Breast epithelium (tissue), 4 donors: ENCODE measurements around the gene CTSW. TPM values are rescaled to one million over a fixed set of nuclear protein-coding genes. Genes with fewer than 3 reads are reported as not detected.

Source experiments
- DNase-seq, 2 donors: peaks; one replicate each; pipeline ENCODE4 v3.0.0-alpha.2; 2019; ENCODE audit warnings: low spot score in 2 of 2
- H3K27ac ChIP-seq, 2 donors: fragments of 200-600 bp; sonication (generic) in 1 of 2; one replicate each; pipeline ENCODE4 v1.5.1; 2016 to 2019; ENCODE audit warnings: mild to moderate bottlenecking in 1 of 2
- H3K27me3 ChIP-seq, 2 donors: fragments of 200-600 bp; sonication (generic) in 1 of 2; one replicate each; pipeline versions ENCODE4 v1.5.1 to v1.6.0; 2017 to 2019; ENCODE audit warnings: control low read depth in 1 of 2, mild to moderate bottlenecking in 1 of 2
- H3K36me3 ChIP-seq: fragments of 200-600 bp; one replicate; pipeline ENCODE4 v1.5.1; 2019
- H3K4me1 ChIP-seq, 2 donors: fragments of 200-600 bp; sonication (generic); one replicate each; pipeline ENCODE4 v1.5.1; 2016 to 2019; ENCODE audit warnings: control low read depth in 1 of 2
- H3K4me3 ChIP-seq, 3 donors: fragments of 200-600 bp; sonication (generic); 1 replicate in 2 of 3; 2 replicates in 1 of 3; pipeline ENCODE4 v1.5.1; 2016 to 2019; ENCODE audit warnings: mild to moderate bottlenecking in 3 of 3, moderate library complexity in 2 of 3
- H3K9me3 ChIP-seq, 2 donors: fragments of 200-600 bp; sonication (generic) in 1 of 2; one replicate each; pipeline ENCODE4 v1.5.1; 2016 to 2019; ENCODE audit warnings: control low read depth in 1 of 2
- POLR2A ChIP-seq: fragments of 450-650 bp; IDR thresholded peaks from one replicate; pipeline ENCODE4 v1.6.1; 2016; ENCODE audit warnings: antibody characterized with exemption, mild to moderate bottlenecking, moderate library complexity
- POLR2AphosphoS5 ChIP-seq, 3 donors: sonication (generic); formaldehyde crosslinking; IDR thresholded peaks; one replicate each; pipeline ENCODE4 v1.6.1; 2017; ENCODE audit warnings: antibody characterized with exemption in 3 of 3
- intact Hi-C: fragments of 100-400 bp; cut with DNase I; formaldehyde crosslinking; loops from one replicate; pipeline ENCODE4 v1.15.1; 2023; ENCODE audit warnings: low total_unique reads
- total RNA-seq, 3 donors: library from RNA; depleted of rRNA; stranded (reverse); fragments of >200 nt; gene quantifications; one replicate each; pipeline ENCODE4 v1.1.0, GENCODE V29; 2016
- TF ChIP-seq, protein P1 (sequence below), 3 donors: fragments of 450-650 bp; IDR thresholded peaks; one replicate each; pipeline ENCODE4 v1.5.1; 2016 to 2017; ENCODE audit warnings: antibody characterized with exemption in 3 of 3, mild to moderate bottlenecking in 3 of 3, moderate library complexity in 3 of 3

The CTSW gene
- total RNA-seq, 3 donors from 2014 or later: 1.6 to 4.0 (median 1.9) TPM

DNA sequence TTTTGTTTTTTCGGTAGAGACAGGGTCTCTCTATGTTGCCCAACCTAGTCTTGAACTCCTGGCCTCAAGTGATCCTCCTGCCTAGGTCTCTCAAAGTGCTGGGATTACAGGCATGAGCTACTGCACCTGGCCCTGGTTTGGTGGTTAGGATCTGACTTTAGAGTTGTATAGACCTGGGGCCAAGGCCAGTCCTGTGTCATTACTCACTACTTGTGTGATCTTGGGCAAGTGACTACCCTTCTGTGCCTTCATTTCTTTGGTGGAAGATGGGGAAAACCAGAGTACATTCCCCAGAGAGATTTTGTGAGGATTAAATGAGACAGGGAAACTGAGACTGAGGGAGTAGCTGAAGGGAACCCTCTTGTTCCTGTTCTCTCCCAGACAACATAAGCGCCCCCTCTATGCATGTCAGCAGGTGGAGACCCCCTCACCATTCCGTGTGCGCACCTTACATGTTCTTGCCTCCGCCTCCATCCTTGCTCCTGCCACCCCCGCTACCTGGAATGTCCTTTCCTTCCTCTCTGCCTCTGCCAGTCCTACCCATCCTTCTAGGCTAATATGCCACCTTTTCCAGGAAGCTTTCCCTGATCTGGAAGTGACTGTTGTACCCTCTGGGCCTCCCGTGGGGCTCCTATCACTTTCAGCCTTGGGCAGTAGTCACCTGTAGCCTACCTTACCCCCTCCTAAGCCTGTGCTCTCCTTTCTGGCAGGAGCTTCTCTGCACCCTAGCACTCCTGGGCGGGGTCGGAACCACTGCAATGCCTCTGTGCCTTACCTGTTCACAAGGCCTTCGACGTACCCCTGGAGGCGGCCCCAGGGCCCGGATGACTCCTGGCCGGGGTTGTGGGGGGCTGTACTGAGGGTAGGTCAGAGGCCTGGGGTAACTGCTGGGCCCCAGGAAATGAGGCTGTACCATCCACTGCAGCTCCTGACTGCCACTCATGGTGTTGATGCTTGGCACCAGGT is 16.7 kb downstream of the CTSW start:
- DNase-seq: no peak
- Histone ChIP-seq H3K27me3 (peaks cover 0 to 8% of the 10 kb centered on the region in 2 donors), H3K36me3 (no peaks in the 10 kb centered on the region), H3K27ac (no peak overlapping the region), H3K4me1 (peaks cover 11 to 17% of the 10 kb centered on the region in 2 donors), H3K4me3 (no peak overlapping the region), H3K9me3 (no peaks in the 10 kb centered on the region)
- TF ChIP-seq POLR2A: no peak
- TF ChIP-seq, protein P1, sequence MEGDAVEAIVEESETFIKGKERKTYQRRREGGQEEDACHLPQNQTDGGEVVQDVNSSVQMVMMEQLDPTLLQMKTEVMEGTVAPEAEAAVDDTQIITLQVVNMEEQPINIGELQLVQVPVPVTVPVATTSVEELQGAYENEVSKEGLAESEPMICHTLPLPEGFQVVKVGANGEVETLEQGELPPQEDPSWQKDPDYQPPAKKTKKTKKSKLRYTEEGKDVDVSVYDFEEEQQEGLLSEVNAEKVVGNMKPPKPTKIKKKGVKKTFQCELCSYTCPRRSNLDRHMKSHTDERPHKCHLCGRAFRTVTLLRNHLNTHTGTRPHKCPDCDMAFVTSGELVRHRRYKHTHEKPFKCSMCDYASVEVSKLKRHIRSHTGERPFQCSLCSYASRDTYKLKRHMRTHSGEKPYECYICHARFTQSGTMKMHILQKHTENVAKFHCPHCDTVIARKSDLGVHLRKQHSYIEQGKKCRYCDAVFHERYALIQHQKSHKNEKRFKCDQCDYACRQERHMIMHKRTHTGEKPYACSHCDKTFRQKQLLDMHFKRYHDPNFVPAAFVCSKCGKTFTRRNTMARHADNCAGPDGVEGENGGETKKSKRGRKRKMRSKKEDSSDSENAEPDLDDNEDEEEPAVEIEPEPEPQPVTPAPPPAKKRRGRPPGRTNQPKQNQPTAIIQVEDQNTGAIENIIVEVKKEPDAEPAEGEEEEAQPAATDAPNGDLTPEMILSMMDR (IDR thresholded peaks at IDR 0.05): no peak
- intact Hi-C loops: no loop called here

DNA sequence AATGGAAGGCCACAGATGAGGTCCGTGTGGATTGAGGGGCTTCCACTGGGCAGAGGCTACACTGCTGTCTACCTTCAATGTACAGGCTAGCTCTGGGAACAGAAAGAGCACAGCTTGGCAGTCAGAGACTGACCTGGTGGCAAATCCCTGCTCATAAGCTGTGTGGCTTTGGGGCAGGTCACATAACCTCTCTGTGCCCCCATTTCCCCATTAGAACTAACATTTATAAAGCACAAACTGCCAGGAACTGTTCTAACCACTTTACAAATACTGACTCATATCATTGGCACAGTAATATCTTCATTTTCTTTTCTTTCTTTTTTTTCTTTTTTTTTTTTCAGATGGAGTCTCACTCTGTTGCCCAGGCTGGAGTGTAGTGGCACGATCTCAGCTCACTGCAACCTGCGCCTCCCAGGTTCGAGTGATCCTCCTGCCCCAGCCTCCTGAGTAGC is 17.4 kb downstream of the CTSW start:
- Histone ChIP-seq H3K36me3 (no peaks in the 10 kb centered on the region), H3K4me3 (no peak overlapping the region), H3K4me1 (peaks cover 4 to 15% of the 10 kb centered on the region in 2 donors), H3K9me3 (no peaks in the 10 kb centered on the region), H3K27ac (no peak overlapping the region), H3K27me3 (peaks cover 0 to 8% of the 10 kb centered on the region in 2 donors)
- intact Hi-C loops: no loop called here
- no peak for DNase-seq
- TF ChIP-seq POLR2AphosphoS5 (IDR thresholded peaks at IDR 0.05) (no peak), POLR2A (no peak)
- TF ChIP-seq, protein P1 (IDR thresholded peaks at IDR 0.05): no peak

DNA sequence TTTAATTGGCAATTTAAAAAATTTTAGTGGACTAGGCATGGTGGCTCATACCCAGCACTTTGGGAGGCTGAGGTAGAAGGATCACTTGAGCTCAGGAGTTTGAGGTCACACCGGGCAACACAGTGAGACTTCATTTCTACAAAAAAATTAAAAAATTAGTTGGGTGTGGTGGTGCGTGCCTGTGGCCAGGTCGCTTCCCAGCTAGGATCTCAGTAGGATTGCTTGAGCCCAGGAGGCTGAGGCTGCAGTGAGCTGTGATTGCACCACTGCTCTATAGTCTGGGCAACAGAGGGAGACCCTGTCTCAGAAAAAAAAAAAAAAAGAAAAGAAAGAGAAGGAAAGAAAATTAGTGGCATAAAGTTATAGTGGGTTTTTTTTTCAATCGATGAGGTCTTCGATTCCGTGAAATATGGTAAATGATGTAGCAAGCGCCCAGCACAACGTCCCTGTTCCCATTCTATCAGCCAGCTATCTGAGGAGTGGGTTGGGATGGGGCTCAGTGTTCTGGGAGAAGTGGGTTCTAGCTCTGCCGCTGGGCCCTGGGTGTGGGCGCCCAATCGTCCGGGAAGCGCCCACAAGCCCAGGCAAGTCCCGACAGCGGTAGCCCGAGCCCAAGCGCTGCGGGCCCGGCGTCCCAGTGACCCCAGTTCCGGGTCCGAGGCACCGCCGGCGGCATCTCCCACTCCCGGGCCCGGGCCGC is 19.2 kb downstream of the CTSW start:
- no peak for DNase-seq

DNA sequence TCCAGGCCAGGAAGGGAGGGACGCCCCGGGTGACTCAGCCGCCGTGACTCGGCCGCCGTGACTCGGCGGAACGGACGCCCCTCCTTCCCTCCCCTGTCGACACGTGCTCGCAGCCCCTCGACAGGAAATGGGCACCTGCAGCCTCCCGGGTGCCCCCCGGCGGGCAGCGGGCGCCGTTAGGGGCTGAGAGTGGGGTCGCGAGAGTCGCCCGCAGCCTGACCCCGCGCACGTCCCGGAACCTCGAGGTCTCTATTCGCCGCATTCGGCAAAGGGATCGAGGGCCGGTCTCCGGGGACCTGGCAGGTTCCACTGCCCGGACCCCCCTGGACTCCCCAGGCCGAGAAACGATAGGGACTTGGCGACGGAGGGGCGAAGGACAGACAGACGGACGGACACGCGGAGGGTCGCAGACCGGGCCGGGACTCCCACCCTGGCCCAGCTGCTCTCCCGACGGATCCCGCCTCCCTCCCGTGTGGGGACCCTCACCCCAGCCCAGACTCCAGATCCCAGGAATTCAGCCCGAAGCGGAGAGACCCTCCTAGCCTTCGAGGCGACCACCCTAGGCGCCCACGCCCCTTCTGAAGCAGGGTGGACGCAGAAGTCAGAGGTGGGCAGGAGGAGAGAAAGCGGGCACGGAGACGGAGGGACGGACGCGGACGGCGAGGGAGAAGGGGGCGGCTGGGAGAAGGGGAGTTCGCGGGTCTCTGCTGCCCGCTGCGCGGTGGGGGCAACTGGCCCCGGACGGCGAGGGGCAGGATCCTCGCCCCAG is 19.9 kb downstream of the CTSW start:
- H3K4me1 ChIP-seq: peaks cover 0 to 6% of the 10 kb centered on the region in 2 donors
- TF ChIP-seq POLR2AphosphoS5 (IDR thresholded peaks at IDR 0.05) (no peak), POLR2A (no peak)
- TF ChIP-seq, protein P1 (IDR thresholded peaks at IDR 0.05): no peak
- DNase-seq: no peak
- peak overlapping the region; percentile 46 to 82 for H3K27ac ChIP-seq
- H3K4me3 ChIP-seq: peak overlapping the region; percentile 52 to 89 (median 53)
- intact Hi-C loops: no loop called here
- H3K9me3 ChIP-seq: no peaks in the 10 kb centered on the region
- no peaks in the 10 kb centered on the region for H3K36me3 ChIP-seq
- H3K27me3 ChIP-seq: peaks cover 0 to 8% of the 10 kb centered on the region in 2 donors

More for the DNA sequence above, 19.2 kb downstream of the CTSW start:
- H3K4me1 ChIP-seq: peaks cover 0 to 8% of the 10 kb centered on the region in 2 donors
- peak overlapping the region in 1 of 2 donors; percentile 3 for H3K27ac ChIP-seq
- no peaks in the 10 kb centered on the region for H3K9me3 ChIP-seq
- TF ChIP-seq POLR2AphosphoS5 (IDR thresholded peaks at IDR 0.05) (no peak), POLR2A (no peak)
- TF ChIP-seq, protein P1 (IDR thresholded peaks at IDR 0.05): no peak
- intact Hi-C loops: no loop called here
- peak overlapping the region; percentile 52 to 89 (median 53) for H3K4me3 ChIP-seq
- peaks cover 0 to 8% of the 10 kb centered on the region in 2 donors for H3K27me3 ChIP-seq
- H3K36me3 ChIP-seq: no peaks in the 10 kb centered on the region
